ENCODE measurements around the gene WDR12. TPM values are rescaled to one million over a fixed set of nuclear protein-coding genes. Genes with fewer than 3 reads are reported as not detected.

The WDR12 gene
- total and polyA plus RNA-seq, 9 of the 15 experiments (the other 6 are each of a cell fraction or from before 2014, with no cell fraction given): 109 to 554 (median 174) TPM

DNA sequence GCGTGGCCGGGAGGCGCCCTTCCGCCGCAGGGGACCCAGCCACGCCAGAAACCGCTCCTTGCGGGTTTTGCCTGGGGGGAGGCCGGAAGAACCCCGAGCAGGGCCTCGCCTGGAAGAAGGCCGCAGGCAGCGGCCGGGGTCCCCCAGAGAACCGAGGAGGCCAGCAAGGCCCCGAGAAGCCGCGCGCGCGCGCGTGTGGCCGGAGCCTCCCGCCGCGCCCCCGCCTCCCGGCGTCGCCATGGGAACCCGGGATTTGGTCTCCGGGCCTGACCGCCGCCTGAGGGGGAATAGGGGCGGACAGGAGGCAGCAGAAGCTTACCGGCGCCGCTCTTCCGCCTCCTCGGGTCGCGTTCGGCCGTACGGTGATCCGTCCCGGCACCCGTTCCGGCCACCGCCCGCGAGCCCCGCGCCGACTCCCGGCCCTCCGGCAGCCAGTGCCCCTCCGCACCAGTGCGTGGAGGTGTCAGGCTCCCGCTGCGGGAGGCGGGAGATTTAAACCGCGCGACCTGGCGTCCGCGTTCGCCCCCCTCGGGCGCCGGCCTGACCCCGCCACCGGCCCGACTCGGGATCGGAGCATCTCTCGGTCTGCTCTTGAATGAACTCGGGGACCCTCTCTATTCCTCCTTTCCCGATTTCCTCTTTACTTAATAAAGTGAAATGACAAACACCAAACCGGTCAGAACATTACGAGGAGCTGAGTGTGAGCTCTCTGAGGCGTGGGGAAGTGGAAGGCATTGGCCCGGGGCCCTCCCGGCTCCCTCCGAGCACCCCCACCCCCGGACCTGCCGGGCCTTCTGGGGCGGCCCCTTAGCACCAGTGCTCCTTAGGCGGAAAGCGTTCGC lies 40.0 kb downstream of the WDR12 start, which contains the start of gene ICA1L (continued):
- TF ChIP-seq RBM14 (IDR thresholded peaks at IDR 0.05; ENCODE audit: borderline replicate concordance, insufficient read depth, low read depth, low read length): no peak
- TF ChIP-seq, protein P1, sequence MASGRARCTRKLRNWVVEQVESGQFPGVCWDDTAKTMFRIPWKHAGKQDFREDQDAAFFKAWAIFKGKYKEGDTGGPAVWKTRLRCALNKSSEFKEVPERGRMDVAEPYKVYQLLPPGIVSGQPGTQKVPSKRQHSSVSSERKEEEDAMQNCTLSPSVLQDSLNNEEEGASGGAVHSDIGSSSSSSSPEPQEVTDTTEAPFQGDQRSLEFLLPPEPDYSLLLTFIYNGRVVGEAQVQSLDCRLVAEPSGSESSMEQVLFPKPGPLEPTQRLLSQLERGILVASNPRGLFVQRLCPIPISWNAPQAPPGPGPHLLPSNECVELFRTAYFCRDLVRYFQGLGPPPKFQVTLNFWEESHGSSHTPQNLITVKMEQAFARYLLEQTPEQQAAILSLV (tag; IDR thresholded peaks at IDR 0.05): no peak
- TF ChIP-seq, protein P2, sequence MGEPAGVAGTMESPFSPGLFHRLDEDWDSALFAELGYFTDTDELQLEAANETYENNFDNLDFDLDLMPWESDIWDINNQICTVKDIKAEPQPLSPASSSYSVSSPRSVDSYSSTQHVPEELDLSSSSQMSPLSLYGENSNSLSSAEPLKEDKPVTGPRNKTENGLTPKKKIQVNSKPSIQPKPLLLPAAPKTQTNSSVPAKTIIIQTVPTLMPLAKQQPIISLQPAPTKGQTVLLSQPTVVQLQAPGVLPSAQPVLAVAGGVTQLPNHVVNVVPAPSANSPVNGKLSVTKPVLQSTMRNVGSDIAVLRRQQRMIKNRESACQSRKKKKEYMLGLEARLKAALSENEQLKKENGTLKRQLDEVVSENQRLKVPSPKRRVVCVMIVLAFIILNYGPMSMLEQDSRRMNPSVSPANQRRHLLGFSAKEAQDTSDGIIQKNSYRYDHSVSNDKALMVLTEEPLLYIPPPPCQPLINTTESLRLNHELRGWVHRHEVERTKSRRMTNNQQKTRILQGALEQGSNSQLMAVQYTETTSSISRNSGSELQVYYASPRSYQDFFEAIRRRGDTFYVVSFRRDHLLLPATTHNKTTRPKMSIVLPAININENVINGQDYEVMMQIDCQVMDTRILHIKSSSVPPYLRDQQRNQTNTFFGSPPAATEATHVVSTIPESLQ (CRISPR knock-in tag; IDR thresholded peaks at IDR 0.05): no peak
- TF ChIP-seq KLF10 (CRISPR knock-in tag; IDR thresholded peaks at IDR 0.05): no peak
- TF ChIP-seq ZBTB17 (CRISPR knock-in tag; IDR thresholded peaks at IDR 0.05): no peak
- no peak for TF ChIP-seq ZNF717 (CRISPR knock-in tag; IDR thresholded peaks at IDR 0.05)
- no peak for TF ChIP-seq ZNF253 (CRISPR knock-in tag; conservative IDR thresholded peaks at IDR 0.05)
- TF ChIP-seq MCM5 (IDR thresholded peaks at IDR 0.05; ENCODE audit: low read depth): no peak
- TF ChIP-seq, protein P3, sequence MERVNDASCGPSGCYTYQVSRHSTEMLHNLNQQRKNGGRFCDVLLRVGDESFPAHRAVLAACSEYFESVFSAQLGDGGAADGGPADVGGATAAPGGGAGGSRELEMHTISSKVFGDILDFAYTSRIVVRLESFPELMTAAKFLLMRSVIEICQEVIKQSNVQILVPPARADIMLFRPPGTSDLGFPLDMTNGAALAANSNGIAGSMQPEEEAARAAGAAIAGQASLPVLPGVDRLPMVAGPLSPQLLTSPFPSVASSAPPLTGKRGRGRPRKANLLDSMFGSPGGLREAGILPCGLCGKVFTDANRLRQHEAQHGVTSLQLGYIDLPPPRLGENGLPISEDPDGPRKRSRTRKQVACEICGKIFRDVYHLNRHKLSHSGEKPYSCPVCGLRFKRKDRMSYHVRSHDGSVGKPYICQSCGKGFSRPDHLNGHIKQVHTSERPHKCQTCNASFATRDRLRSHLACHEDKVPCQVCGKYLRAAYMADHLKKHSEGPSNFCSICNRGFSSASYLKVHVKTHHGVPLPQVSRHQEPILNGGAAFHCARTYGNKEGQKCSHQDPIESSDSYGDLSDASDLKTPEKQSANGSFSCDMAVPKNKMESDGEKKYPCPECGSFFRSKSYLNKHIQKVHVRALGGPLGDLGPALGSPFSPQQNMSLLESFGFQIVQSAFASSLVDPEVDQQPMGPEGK (CRISPR knock-in tag; IDR thresholded peaks at IDR 0.05; ENCODE audit: borderline replicate concordance): no peak
- TF ChIP-seq, protein P4, sequence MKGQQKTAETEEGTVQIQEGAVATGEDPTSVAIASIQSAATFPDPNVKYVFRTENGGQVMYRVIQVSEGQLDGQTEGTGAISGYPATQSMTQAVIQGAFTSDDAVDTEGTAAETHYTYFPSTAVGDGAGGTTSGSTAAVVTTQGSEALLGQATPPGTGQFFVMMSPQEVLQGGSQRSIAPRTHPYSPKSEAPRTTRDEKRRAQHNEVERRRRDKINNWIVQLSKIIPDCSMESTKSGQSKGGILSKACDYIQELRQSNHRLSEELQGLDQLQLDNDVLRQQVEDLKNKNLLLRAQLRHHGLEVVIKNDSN (CRISPR knock-in tag; IDR thresholded peaks at IDR 0.05): no peak
- TF ChIP-seq TEAD2 (tag; IDR thresholded peaks at IDR 0.05): no peak
- no peak for TF ChIP-seq HMG20B (CRISPR knock-in tag; IDR thresholded peaks at IDR 0.05)
- no peak for TF ChIP-seq KLF16 (IDR thresholded peaks at IDR 0.05)
- TF ChIP-seq NFIC (IDR thresholded peaks at IDR 0.05): no peak; the same call in 1 of the 2 replicates
- no peak for TF ChIP-seq ZFP1 (CRISPR knock-in tag; IDR thresholded peaks at IDR 0.05)
- no peak for TF ChIP-seq RFX5 (IDR thresholded peaks at IDR 0.05; ENCODE audit: low read depth, low read length)
- TF ChIP-seq CBFA2T3 (IDR thresholded peaks at IDR 0.05): no peak
- no peak for TF ChIP-seq RFX7 (CRISPR knock-in tag; IDR thresholded peaks at IDR 0.05)
- no peak for TF ChIP-seq HEY1 (CRISPR knock-in tag; IDR thresholded peaks at IDR 0.05; ENCODE audit: borderline replicate concordance)
- TF ChIP-seq POLR2B (IDR thresholded peaks at IDR 0.05; ENCODE audit: low read depth, partially characterized antibody): no peak
- TF ChIP-seq, protein P5, sequence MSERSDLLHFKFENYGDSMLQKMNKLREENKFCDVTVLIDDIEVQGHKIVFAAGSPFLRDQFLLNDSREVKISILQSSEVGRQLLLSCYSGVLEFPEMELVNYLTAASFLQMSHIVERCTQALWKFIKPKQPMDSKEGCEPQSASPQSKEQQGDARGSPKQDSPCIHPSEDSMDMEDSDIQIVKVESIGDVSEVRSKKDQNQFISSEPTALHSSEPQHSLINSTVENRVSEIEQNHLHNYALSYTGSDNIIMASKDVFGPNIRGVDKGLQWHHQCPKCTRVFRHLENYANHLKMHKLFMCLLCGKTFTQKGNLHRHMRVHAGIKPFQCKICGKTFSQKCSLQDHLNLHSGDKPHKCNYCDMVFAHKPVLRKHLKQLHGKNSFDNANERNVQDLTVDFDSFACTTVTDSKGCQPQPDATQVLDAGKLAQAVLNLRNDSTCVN (CRISPR knock-in tag; IDR thresholded peaks at IDR 0.05): no peak
- no peak for TF ChIP-seq SLC30A9 (CRISPR knock-in tag; IDR thresholded peaks at IDR 0.05)
- TF ChIP-seq NR3C1 (CRISPR knock-in tag; IDR thresholded peaks at IDR 0.05): no peak
- TF ChIP-seq ZNF75A (CRISPR knock-in tag; IDR thresholded peaks at IDR 0.05): no peak

Measured in K562 (cell line).